IPS-18c (cell line): ENCODE measurements around the gene LTBP1.

Source experiments
- H3K4me3 ChIP-seq: 2 replicates; pipeline ENCODE4 v1.7.0; 2013; ENCODE audit warnings: low read depth, mild to moderate bottlenecking, low read length, moderate library complexity; ENCODE audit not compliant: insufficient read depth
- H3K9me3 ChIP-seq: one replicate; pipeline ENCODE4 v1.6.1; 2013; ENCODE audit warnings: mild to moderate bottlenecking, low read length, moderate library complexity; ENCODE audit not compliant: control insufficient read depth, insufficient read depth

The LTBP1 gene

DNA sequence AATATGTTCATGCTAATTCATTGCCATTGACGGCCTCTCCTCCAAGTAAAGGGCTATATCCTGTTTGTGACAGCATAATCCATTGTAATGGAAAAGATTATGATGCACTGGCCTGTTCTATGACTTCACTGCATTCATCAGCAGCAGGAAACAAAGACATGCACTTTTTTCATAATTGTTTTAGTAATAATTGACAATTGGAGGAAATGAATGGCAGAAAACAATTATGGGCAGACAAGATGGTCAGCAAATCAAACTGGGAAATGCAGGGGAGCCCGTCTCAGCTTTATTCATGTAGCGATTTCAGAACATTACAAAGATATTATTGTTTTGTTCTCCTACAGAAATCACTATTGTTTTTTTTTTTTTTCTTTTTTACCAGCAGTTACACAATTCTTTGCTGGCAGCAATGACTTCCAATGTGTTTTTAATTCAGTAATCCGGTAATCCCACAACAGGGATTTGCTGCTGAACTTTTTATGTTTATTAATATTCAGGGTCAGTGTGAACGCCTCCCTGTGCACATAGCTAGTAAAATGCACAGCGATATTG is 495.9 kb downstream of the LTBP1 start:
- H3K4me3 ChIP-seq = no peak overlapping the region
- H3K9me3 ChIP-seq = no peaks in the 10 kb centered on the region

DNA sequence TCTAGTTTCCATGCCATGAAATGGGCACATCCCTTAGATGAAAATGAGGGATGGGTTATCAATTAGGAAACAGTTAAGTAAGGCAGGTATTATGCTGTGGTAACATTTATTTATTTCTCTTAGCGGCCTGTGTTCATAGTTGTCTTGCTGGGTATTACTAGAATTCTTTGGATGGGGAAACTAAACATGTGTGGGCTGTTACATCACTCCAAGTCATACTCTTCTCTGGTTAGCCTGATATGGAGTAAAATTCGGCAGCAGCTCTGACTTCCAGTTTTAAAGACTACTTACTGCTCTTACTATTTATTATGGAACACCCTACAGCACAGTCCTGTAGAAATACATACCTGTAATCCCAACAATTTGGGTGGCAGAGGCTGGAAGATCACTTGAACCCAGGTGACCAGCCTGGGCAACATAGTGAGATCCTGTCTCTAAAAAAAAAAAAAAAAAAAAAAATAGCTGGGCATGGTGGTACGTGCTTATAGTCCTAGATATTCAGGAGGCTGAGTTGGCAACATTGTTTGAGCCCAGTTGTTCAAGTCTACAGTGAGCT is 496.6 kb downstream of the LTBP1 start:
- no peaks in the 10 kb centered on the region for H3K9me3 ChIP-seq
- no peak overlapping the region for H3K4me3 ChIP-seq

DNA sequence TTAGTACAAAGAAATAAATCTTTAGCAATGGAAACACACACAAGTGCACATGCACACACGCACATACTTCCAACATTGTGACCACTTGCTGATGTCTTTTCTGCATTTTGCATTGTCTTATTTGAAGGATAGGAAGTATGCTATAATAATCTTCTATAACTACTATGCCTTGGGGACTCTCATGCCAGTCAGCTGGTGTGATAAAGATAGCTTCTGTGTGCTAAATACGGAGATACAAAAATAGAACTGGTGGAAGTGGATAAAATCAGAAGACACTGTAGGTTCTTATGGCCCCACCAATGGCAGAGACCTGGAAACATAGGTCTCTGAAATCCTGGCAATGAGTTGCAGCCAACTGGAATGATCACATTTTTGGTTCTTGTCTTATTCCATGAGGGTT is 498.2 kb downstream of the LTBP1 start:
- no peaks in the 10 kb centered on the region for H3K9me3 ChIP-seq
- no peak overlapping the region for H3K4me3 ChIP-seq

DNA sequence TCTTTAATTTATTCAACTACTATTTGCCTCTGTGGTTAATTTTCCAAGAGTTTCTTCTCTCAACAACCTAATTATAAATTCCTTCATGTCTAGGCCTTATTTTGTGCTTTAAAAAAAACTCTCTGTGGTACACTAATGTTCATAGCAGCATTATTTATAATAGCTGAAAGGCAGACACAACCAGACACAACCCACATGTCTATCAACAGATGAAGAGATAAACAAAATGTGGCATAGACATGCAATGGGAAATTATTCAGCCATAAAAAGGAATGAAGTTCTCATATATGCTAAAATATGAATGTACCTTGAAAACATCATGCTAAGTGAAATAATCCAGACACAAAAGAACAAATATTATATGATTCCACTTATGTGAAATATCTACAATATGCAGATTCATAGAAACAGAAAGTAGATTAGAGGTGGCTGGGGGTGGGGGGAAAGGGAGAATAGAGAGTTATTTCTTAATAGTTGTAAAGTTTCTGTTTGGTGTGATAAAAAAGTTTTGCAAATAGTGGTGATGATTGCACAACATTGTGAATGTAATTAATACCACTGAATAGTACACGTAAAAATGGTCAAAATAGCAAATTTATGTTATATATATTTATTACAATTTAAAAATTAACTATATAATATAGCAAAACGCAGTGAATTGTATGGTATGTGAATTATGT is 501.6 kb downstream of the LTBP1 start:
- H3K9me3 ChIP-seq = peaks cover 3% of the 10 kb centered on the region
- H3K4me3 ChIP-seq = no peak overlapping the region
